Measurements from ENCODE around the gene DNAJC16.

DNAJC16 gene

GRCh38 chr1:15526490-15527339 lies at the start of gene DNAJC16:
Gene DNAJC16, plus strand, starts transcription at chr1:15526848. Its CDS starts 2,258 bp downstream, at chr1:15529106.
- Histone ChIP-seq H3K36me3 (ENCODE audit: low read length) (no peaks in the 10 kb centered on the region), H3K27ac (ENCODE audit: low read depth, low read length) (peak within 1 kb of the TSS; percentile 67), H3K27me3 (ENCODE audit: low read length) (no peaks in the 10 kb centered on the region), H3K4me3 (ENCODE audit: insufficient read depth, low read length, poor library complexity, severe bottlenecking) (peak within 1 kb of the TSS; percentile 73), H3F3A (ENCODE audit: insufficient read depth) (peaks cover 12% of the 10 kb centered on the region), H3K79me2 (ENCODE audit: insufficient read depth, low read length) (peaks cover 10% of the 10 kb centered on the region), H2AFZ (ENCODE audit: low read depth, low read length, severe bottlenecking) (peak within 1 kb of the TSS; percentile 76), H4K20me1 (ENCODE audit: low read depth, low read length) (no peaks in the 10 kb centered on the region), H3K9ac (ENCODE audit: low read length) (peak within 1 kb of the TSS; percentile 69), H3K9me3 (ENCODE audit: insufficient read depth, low read length) (no peaks in the 10 kb centered on the region), H3K4me2 (ENCODE audit: low read depth, low read length, poor library complexity, severe bottlenecking) (peak within 1 kb of the TSS; percentile 89), H3K9me2 (replicated peaks; ENCODE audit: insufficient read depth, low read length) (no peaks in the 10 kb centered on the region)
- TF ChIP-seq EZH2phosphoT487 (conservative IDR thresholded peaks at IDR 0.05; ENCODE audit: low read length) (no peak), CTCF (IDR thresholded peaks at IDR 0.05; ENCODE audit: insufficient read depth, low read length, poor library complexity, severe bottlenecking) (no peak)

- Histone ChIP-seq H3K4me2 (ENCODE audit: low read depth, low read length, poor library complexity, severe bottlenecking) (no peak overlapping the region), H3K79me2 (ENCODE audit: insufficient read depth, low read length) (no peaks in the 10 kb centered on the region), H3K9ac (ENCODE audit: low read length) (no peak overlapping the region), H3K36me3 (ENCODE audit: low read length) (no peaks in the 10 kb centered on the region), H3K27me3 (ENCODE audit: low read length) (no peaks in the 10 kb centered on the region), H3K4me3 (ENCODE audit: insufficient read depth, low read length, poor library complexity, severe bottlenecking) (no peak overlapping the region), H3K27ac (ENCODE audit: low read depth, low read length) (no peak overlapping the region), H3F3A (ENCODE audit: insufficient read depth) (no peaks in the 10 kb centered on the region), H3K9me3 (ENCODE audit: insufficient read depth, low read length) (no peaks in the 10 kb centered on the region), H3K9me2 (replicated peaks; ENCODE audit: insufficient read depth, low read length) (no peaks in the 10 kb centered on the region), H4K20me1 (ENCODE audit: low read depth, low read length) (no peaks in the 10 kb centered on the region), H2AFZ (ENCODE audit: low read depth, low read length, severe bottlenecking) (no peak overlapping the region)
- TF ChIP-seq CTCF (IDR thresholded peaks at IDR 0.05; ENCODE audit: insufficient read depth, low read length, poor library complexity, severe bottlenecking) (no peak), EZH2phosphoT487 (conservative IDR thresholded peaks at IDR 0.05; ENCODE audit: low read length) (no peak)
These were observed 49.7 kb upstream of the DNAJC16 start for GRCh38 chr1:15476927-15477326.

- H3K9me2 ChIP-seq (replicated peaks; ENCODE audit: insufficient read depth, low read length), result no peaks in the 10 kb centered on the region
- no peak overlapping the region for H3K4me2 ChIP-seq (ENCODE audit: low read depth, low read length, poor library complexity, severe bottlenecking)
- H3K9ac ChIP-seq (ENCODE audit: low read length), result no peak overlapping the region
- H2AFZ ChIP-seq (ENCODE audit: low read depth, low read length, severe bottlenecking), result no peak overlapping the region
- TF ChIP-seq EZH2phosphoT487 (conservative IDR thresholded peaks at IDR 0.05; ENCODE audit: low read length) (no peak), CTCF (IDR thresholded peaks at IDR 0.05; ENCODE audit: insufficient read depth, low read length, poor library complexity, severe bottlenecking) (no peak)
- no peaks in the 10 kb centered on the region for H4K20me1 ChIP-seq (ENCODE audit: low read depth, low read length)
- H3F3A ChIP-seq (ENCODE audit: insufficient read depth), result no peaks in the 10 kb centered on the region
- H3K27me3 ChIP-seq (ENCODE audit: low read length), result no peaks in the 10 kb centered on the region
- no peaks in the 10 kb centered on the region for H3K79me2 ChIP-seq (ENCODE audit: insufficient read depth, low read length)
- H3K4me3 ChIP-seq (ENCODE audit: insufficient read depth, low read length, poor library complexity, severe bottlenecking), result no peak overlapping the region
- no peak overlapping the region for H3K27ac ChIP-seq (ENCODE audit: low read depth, low read length)
- no peaks in the 10 kb centered on the region for H3K36me3 ChIP-seq (ENCODE audit: low read length)
- H3K9me3 ChIP-seq (ENCODE audit: insufficient read depth, low read length), result no peaks in the 10 kb centered on the region
These were observed 48.9 kb upstream of the DNAJC16 start for GRCh38 chr1:15477646-15478212.

Data from SU-DHL-6 (cell line).